Activated naive CD4-positive, alpha-beta T cell treated with anti-CD3 and anti-CD28 coated beads, Interleukin-2, amount 50 U/mL, for 24 hours (primary cell): ENCODE data around the gene STT3A.

Source experiments
- H3K27ac Mint-ChIP-seq: one replicate; pipeline ENCODE4 v1.8.0; 2021; ENCODE audit warnings: mild to moderate bottlenecking, mixed read lengths
- H3K27me3 Mint-ChIP-seq: one replicate; pipeline ENCODE4 v1.8.0; 2021; ENCODE audit warnings: mixed read lengths
- H3K36me3 Mint-ChIP-seq: one replicate; pipeline ENCODE4 v1.8.0; 2021; ENCODE audit warnings: mixed read lengths
- H3K4me1 Mint-ChIP-seq: one replicate; pipeline ENCODE4 v1.8.0; 2021; ENCODE audit warnings: mixed read lengths
- H3K4me3 Mint-ChIP-seq: one replicate; pipeline ENCODE4 v1.8.0; 2021; ENCODE audit warnings: mild to moderate bottlenecking, mixed read lengths
- H3K9me3 Mint-ChIP-seq: one replicate; pipeline ENCODE4 v1.8.0; 2021; ENCODE audit warnings: mixed read lengths

STT3A gene

DNA sequence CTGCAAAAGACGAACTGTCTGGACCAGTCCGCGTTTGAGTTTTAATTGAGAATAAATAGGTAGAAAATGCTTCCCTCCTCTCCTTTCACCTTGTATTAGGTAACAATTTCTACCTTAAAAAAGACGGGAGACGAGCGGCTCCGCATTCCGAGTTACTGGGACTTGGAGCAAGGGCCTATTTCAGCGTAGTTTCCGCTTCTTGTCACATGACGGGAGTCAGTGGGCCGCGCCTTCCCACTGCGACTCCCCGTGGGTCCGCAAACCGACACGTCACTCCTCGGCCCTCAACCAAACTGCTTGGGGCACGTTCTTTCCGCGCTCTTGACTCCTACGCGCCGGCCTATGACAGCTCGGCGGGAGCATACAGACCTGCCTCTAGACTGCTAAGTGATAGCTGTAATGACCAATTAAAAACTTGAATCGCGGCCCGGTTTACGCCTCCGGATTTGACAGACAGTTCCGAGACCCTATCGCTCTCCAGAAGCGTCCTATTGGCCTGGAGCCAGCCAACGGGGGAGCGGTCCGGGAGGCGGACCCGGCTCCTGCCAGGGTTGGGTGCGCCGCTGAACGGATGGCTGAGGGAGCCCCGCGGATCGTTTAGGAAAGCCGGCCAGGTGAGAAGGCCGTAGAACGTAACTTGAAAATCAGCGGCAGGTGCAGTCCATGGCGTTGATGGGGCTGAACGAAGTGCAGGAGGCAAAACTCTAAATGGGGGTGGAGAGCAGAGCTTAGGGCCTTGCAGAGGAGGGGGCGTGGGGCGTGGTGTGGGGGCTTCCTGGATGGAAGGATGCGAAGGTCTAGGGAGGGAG, at the start of gene STT3A:
Gene STT3A (plus strand): TSS at position 548 of the 809 bp plus-strand sequence. CDS start 3,064 bp downstream, outside the sequence.
- H3K36me3 Mint-ChIP-seq: peaks cover 14% of the 10 kb centered on the region
- no peaks in the 10 kb centered on the region for H3K27me3 Mint-ChIP-seq
- peak within 1 kb of the TSS; percentile 97 for H3K4me3 Mint-ChIP-seq
- H3K27ac Mint-ChIP-seq: peak within 1 kb of the TSS; percentile 98
- no peaks in the 10 kb centered on the region for H3K9me3 Mint-ChIP-seq
- peaks cover 53% of the 10 kb centered on the region for H3K4me1 Mint-ChIP-seq

DNA sequence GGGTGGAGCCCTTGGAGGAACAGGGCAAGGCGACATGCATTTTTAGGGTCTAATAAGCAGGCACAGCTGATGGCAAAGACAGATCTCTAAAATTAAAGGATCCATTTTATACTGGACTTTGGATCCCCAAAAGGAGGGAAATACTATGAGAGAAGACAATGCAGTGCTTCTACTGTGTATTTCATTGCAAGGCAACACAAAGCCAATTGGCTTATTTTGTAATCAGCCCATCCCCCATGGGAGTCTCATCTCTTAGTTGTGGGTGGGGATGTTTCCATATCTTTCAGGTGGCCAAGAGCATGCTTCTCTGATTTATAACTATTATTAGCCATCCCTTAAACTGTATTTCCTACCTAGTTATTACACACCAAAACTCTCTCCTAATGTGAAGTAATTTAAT, 41.9 kb upstream of the STT3A start:
- Mint-ChIP-seq H3K36me3 (peaks cover 14% of the 10 kb centered on the region), H3K4me1 (no peaks in the 10 kb centered on the region), H3K27me3 (peaks cover 3% of the 10 kb centered on the region), H3K27ac (no peak overlapping the region), H3K9me3 (peaks cover 15% of the 10 kb centered on the region), H3K4me3 (no peak overlapping the region)

DNA sequence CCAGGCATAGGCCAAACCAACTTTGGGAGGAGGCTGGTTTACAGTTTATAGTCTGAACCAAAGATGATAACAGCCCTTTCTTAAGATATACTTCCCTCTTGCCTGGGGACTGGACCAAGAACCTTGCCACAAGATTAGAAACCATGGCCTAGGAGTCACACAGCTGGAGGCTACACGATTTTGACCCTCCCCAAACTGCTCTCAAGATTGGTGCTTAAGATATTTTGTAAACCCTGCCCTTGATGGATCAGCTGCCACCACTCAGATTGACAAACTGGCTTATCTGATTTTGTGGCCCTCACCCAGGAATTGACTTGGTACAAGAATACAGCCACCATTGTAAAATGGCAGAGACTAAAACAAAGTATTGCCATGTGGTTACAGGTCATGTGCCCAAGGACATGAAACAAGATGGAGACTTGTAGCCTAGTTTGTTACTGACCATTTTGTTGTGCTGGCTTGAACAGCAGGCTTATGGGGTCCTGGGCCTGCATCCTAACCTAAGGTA, 40.8 kb upstream of the STT3A start:
- Mint-ChIP-seq H3K4me1 (no peaks in the 10 kb centered on the region), H3K9me3 (peaks cover 15% of the 10 kb centered on the region), H3K36me3 (peaks cover 15% of the 10 kb centered on the region), H3K27me3 (peaks cover 3% of the 10 kb centered on the region), H3K4me3 (no peak overlapping the region), H3K27ac (no peak overlapping the region)

GRCh38 chr11:125552927-125553326, 39.7 kb upstream of the STT3A start:
- H3K4me3 Mint-ChIP-seq: no peak overlapping the region
- H3K36me3 Mint-ChIP-seq: peaks cover 15% of the 10 kb centered on the region
- H3K9me3 Mint-ChIP-seq: peaks cover 15% of the 10 kb centered on the region
- no peak overlapping the region for H3K27ac Mint-ChIP-seq
- peaks cover 2% of the 10 kb centered on the region for H3K27me3 Mint-ChIP-seq
- H3K4me1 Mint-ChIP-seq: no peaks in the 10 kb centered on the region

GRCh38 chr11:125553357-125553756, 39.3 kb upstream of the STT3A start:
- Mint-ChIP-seq H3K36me3 (peaks cover 15% of the 10 kb centered on the region), H3K4me3 (no peak overlapping the region), H3K27ac (no peak overlapping the region), H3K4me1 (no peaks in the 10 kb centered on the region), H3K9me3 (peaks cover 15% of the 10 kb centered on the region), H3K27me3 (peaks cover 2% of the 10 kb centered on the region)

DNA sequence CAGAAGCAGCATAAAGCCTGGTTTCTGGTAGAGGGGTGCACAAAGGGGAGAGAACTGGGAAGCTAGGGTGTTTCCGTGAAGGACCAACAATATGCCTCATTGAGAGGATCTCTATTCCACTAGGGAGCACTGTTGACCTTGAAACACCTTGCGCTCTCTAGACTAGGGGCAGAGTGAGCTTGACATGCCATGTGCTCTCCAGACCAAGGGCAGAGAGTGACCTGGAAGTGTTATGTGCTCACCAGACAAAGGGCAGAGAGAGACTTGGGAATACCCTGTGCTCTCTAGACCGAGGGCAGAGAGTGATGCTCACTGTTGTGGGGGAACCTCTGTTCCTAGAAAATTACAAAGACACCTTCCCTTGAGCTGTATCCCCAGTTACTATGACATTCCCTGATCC, 38.6 kb upstream of the STT3A start:
- Mint-ChIP-seq H3K4me3 (no peak overlapping the region), H3K36me3 (peaks cover 15% of the 10 kb centered on the region), H3K27ac (peak overlapping the region; percentile 59), H3K4me1 (no peaks in the 10 kb centered on the region), H3K27me3 (peaks cover 2% of the 10 kb centered on the region), H3K9me3 (peaks cover 15% of the 10 kb centered on the region)

DNA sequence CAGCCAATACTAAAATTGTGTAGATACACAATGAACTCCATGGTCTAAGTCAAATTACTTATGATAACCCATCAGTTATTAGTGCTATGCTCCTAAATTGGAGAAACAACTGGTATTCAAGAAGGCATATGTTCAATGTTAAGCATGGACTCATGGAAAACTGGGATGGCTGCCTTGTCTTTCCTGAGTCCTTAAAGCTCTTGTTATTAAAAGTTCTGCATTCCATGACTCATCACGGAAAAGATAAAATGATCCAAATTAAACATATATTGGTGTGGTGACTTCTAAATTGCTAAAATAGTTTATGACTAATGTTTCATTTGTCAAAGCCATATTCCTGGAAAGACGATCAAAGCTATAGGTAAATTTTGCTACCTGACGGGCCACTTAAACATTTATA, 32.8 kb upstream of the STT3A start:
- Mint-ChIP-seq H3K4me1 (no peaks in the 10 kb centered on the region), H3K27me3 (no peaks in the 10 kb centered on the region), H3K36me3 (peaks cover 1% of the 10 kb centered on the region), H3K4me3 (no peak overlapping the region), H3K9me3 (peaks cover 4% of the 10 kb centered on the region), H3K27ac (no peak overlapping the region)

DNA sequence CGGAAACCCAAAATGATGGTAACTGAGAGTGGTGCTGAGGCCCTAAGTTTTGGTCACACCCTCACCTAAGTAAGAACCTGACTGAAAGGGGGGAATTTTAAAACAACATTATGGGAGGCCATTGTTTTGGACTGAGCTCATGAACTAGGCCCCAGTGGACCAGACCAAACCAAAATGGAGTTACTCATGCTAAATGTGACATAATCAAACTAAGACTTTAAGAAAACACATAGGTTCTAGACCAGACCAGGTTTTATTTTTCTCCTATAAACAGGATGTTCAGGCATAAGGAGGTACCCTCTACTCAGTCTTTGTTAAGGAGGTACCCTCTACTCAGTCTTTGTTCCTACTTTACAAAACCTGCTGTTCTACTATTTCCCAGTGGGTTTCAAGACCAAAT, 30.7 kb upstream of the STT3A start:
- no peaks in the 10 kb centered on the region for H3K9me3 Mint-ChIP-seq
- H3K27ac Mint-ChIP-seq: no peak overlapping the region
- H3K36me3 Mint-ChIP-seq: no peaks in the 10 kb centered on the region
- no peak overlapping the region for H3K4me3 Mint-ChIP-seq
- H3K4me1 Mint-ChIP-seq: no peaks in the 10 kb centered on the region
- no peaks in the 10 kb centered on the region for H3K27me3 Mint-ChIP-seq

GRCh38 chr11:125562430-125562829, 30.2 kb upstream of the STT3A start:
- no peak overlapping the region for H3K27ac Mint-ChIP-seq
- no peaks in the 10 kb centered on the region for H3K4me1 Mint-ChIP-seq
- no peaks in the 10 kb centered on the region for H3K27me3 Mint-ChIP-seq
- no peaks in the 10 kb centered on the region for H3K36me3 Mint-ChIP-seq
- no peak overlapping the region for H3K4me3 Mint-ChIP-seq
- H3K9me3 Mint-ChIP-seq: no peaks in the 10 kb centered on the region

- no peak overlapping the region for H3K4me3 Mint-ChIP-seq
- no peak overlapping the region for H3K27ac Mint-ChIP-seq
- H3K27me3 Mint-ChIP-seq: no peaks in the 10 kb centered on the region
- H3K4me1 Mint-ChIP-seq: no peaks in the 10 kb centered on the region
- no peaks in the 10 kb centered on the region for H3K36me3 Mint-ChIP-seq
- H3K9me3 Mint-ChIP-seq: no peaks in the 10 kb centered on the region
Observed at GRCh38 chr11:125564357-125564756, 28.3 kb upstream of the STT3A start.

DNA sequence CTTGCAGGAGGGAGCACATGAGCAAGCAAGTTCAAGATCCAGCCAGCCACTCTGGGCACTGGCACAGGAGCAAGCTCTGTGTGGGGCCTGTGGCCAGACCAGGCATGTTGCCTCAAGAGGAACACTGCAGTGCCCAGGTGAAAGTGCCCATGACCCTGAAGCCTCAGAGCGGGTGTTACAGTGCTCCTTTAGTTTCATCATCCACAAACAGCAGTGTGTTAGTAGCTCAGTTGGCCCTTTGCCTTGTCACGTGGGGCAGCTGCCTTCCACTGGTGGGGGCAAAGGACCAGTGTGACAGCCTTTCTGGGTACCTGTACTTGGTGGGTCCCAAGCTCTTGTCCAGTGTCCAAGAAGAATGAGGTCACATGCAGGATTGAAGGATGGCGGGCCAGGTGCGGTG, 26.4 kb upstream of the STT3A start:
- no peak overlapping the region for H3K27ac Mint-ChIP-seq
- H3K27me3 Mint-ChIP-seq: no peaks in the 10 kb centered on the region
- no peak overlapping the region for H3K4me3 Mint-ChIP-seq
- peaks cover 13% of the 10 kb centered on the region for H3K4me1 Mint-ChIP-seq
- no peaks in the 10 kb centered on the region for H3K9me3 Mint-ChIP-seq
- H3K36me3 Mint-ChIP-seq: peaks cover 2% of the 10 kb centered on the region

- Mint-ChIP-seq H3K27ac (peak within 1 kb of the TSS; percentile 96), H3K27me3 (no peaks in the 10 kb centered on the region), H3K36me3 (peaks cover 8% of the 10 kb centered on the region), H3K9me3 (no peaks in the 10 kb centered on the region), H3K4me3 (peak within 1 kb of the TSS; percentile 95), H3K4me1 (peaks cover 25% of the 10 kb centered on the region)
Observed at GRCh38 chr11:125568970-125569914, 23.4 kb upstream of the STT3A start, which contains the start of gene EI24. Gene EI24 (plus strand): TSS chr11:125569477. CDS start chr11:125572528, 3,051 bp downstream.

GRCh38 chr11:125569915-125570621, 22.6 kb upstream of the STT3A start:
- H3K4me3 Mint-ChIP-seq: peak overlapping the region; percentile 95
- peaks cover 28% of the 10 kb centered on the region for H3K4me1 Mint-ChIP-seq
- H3K9me3 Mint-ChIP-seq: no peaks in the 10 kb centered on the region
- H3K27ac Mint-ChIP-seq: peak overlapping the region; percentile 95
- H3K36me3 Mint-ChIP-seq: peaks cover 8% of the 10 kb centered on the region
- no peaks in the 10 kb centered on the region for H3K27me3 Mint-ChIP-seq

DNA sequence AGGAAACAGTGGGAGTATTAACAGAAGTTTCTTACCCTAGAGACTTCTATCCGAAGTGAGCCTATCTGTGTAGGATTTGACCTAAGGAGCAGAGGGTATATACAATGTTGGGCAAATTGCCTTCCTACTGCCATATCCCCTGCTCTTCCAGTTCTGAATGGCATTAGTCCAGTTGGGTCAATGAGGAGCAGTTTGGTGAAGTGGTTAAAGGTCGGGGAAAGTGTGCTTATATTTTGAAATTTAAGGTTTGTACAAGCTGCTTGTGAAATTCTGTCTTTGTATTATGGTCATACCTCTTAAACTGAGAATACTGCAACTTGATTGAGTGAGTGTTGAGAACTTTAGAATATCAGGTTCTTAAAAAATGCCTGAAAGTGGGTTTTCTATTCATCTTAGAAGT, 21.7 kb upstream of the STT3A start:
- Mint-ChIP-seq H3K27ac (peak overlapping the region; percentile 93), H3K27me3 (no peaks in the 10 kb centered on the region), H3K4me1 (peaks cover 28% of the 10 kb centered on the region), H3K9me3 (no peaks in the 10 kb centered on the region), H3K36me3 (peaks cover 11% of the 10 kb centered on the region), H3K4me3 (peak overlapping the region; percentile 95)

DNA sequence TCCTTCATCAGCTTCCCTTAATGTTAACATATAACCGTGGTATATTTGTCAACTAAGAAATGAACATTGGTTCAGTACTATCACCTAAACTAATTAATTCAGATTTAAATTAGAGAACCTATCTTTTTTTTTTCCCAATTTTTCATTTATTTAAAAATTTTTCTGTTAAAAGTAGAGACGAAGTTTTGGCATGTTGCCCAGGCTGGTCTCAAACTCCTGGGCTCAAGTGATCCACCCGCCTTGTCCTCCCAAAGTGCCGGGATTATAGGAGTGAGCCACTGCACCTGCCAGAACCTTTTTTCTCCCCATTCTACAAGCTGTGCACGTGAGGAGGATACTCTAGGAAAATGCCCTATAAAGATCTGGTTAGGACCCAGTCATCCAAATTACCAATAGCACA, 19.7 kb upstream of the STT3A start:
- peaks cover 28% of the 10 kb centered on the region for H3K4me1 Mint-ChIP-seq
- H3K9me3 Mint-ChIP-seq: no peaks in the 10 kb centered on the region
- H3K27ac Mint-ChIP-seq: no peak overlapping the region
- H3K27me3 Mint-ChIP-seq: no peaks in the 10 kb centered on the region
- H3K4me3 Mint-ChIP-seq: no peak overlapping the region
- H3K36me3 Mint-ChIP-seq: peaks cover 15% of the 10 kb centered on the region
